H1 (cell line): ENCODE results near the gene IQCK. TPM values are rescaled to one million over a fixed set of nuclear protein-coding genes. Genes with fewer than 3 reads are reported as not detected.

Source experiments
- CTCF ChIA-PET: fragments of 300-600 bp; sonication (Branson Sonifier 250); formaldehyde crosslinking; loops from one replicate; lab custom pipeline; 2021; ENCODE audit not compliant: partially characterized antibody; lab: Charles Lee
- POLR2A ChIA-PET: fragments of 300-600 bp; sonication (Branson Sonifier 250); formaldehyde crosslinking; loops from one replicate; lab custom pipeline; 2021; ENCODE audit warnings: inconsistent platforms; ENCODE audit not compliant: partially characterized antibody; lab: Charles Lee
- DNase-seq, 2 experiments: peaks; one replicate each; pipeline versions ENCODE4 v3.0.0 to v3.0.0-alpha.2; 2010 to 2022; ENCODE audit warnings: low spot score in 2 of 2, low read depth in 1 of 2, mixed read lengths in 1 of 2
- FAIRE-seq: peaks from 2 replicates; lab custom pipeline; 2011; peaks lifted over from hg19 to GRCh38; lab: Jason Lieb, UNC
- H2AFZ ChIP-seq: 2 replicates; pipeline ENCODE4 v1.8.1; 2012; ENCODE audit warnings: low read length, inconsistent platforms
- H2AK5ac ChIP-seq: 2 replicates; pipeline ENCODE4 v1.6.1; 2013; ENCODE audit warnings: low read depth, low read length
- H2BK120ac ChIP-seq: replicated peaks from 2 replicates; pipeline ENCODE3; 2013; ENCODE audit warnings: low read depth, low read length, inconsistent platforms
- H2BK12ac ChIP-seq: 2 replicates; pipeline ENCODE4 v1.6.1; 2013; ENCODE audit warnings: low read depth, low read length
- H2BK15ac ChIP-seq: 2 replicates; pipeline ENCODE4 v1.6.1; 2013; ENCODE audit warnings: low read length
- H2BK20ac ChIP-seq: 2 replicates; pipeline ENCODE4 v1.6.1; 2013; ENCODE audit warnings: low read length
- H2BK5ac ChIP-seq: 2 replicates; pipeline ENCODE4 v1.6.1; 2013; ENCODE audit warnings: low read depth, low read length
- H3K14ac ChIP-seq: 2 replicates; pipeline ENCODE4 v1.6.1; 2013; ENCODE audit warnings: inconsistent platforms; ENCODE audit not compliant: insufficient read length
- H3K18ac ChIP-seq: 2 replicates; pipeline ENCODE4 v1.6.1; 2013; ENCODE audit warnings: low read length; ENCODE audit errors: extremely low read depth
- H3K23ac ChIP-seq: 2 replicates; pipeline ENCODE4 v1.6.1; 2013; ENCODE audit warnings: inconsistent platforms; ENCODE audit not compliant: insufficient read length
- H3K23me2 ChIP-seq: 2 replicates; pipeline ENCODE4 v1.6.1; 2013; ENCODE audit warnings: low read depth, low read length
- H3K27ac ChIP-seq: 2 replicates; pipeline ENCODE4 v1.6.1; 2011; ENCODE audit warnings: low read depth, low read length, inconsistent platforms
- H3K27me3 ChIP-seq, 4 experiments: replicated peaks in 1 of 4; 1 replicate in 1 of 4; 2 replicates in 3 of 4; pipeline versions ENCODE4 v1.6.1 to v1.8.1; 2011 to 2013; ENCODE audit warnings: low read length in 3 of 4, mild to moderate bottlenecking in 3 of 4, inconsistent platforms in 2 of 4, mixed read lengths in 2 of 4, moderate library complexity in 1 of 4; ENCODE audit not compliant: control insufficient read depth in 3 of 4, insufficient read depth in 3 of 4; ENCODE audit errors: extremely low read depth in 1 of 4
- H3K36me3 ChIP-seq, 4 experiments: 2 replicates each; pipeline versions ENCODE4 v1.6.1 to v1.8.1; 2011 to 2013; ENCODE audit warnings: mild to moderate bottlenecking in 4 of 4, low read length in 3 of 4, moderate library complexity in 2 of 4, control low read depth in 1 of 4, inconsistent platforms in 1 of 4; ENCODE audit not compliant: insufficient read depth in 4 of 4, control insufficient read depth in 2 of 4
- H3K4ac ChIP-seq: replicated peaks from 2 replicates; pipeline ENCODE3; 2013; ENCODE audit warnings: low read length, low read depth, mixed read lengths, inconsistent platforms; ENCODE audit not compliant: insufficient read length
- H3K4me1 ChIP-seq, 4 experiments: replicated peaks in 1 of 4; 1 replicate in 1 of 4; 2 replicates in 3 of 4; pipeline versions ENCODE4 v1.6.1 to v1.8.1; 2011 to 2013; ENCODE audit warnings: low read length in 3 of 4, inconsistent platforms in 2 of 4, mixed read lengths in 1 of 4; ENCODE audit not compliant: insufficient read depth in 4 of 4, control insufficient read depth in 3 of 4
- H3K4me2 ChIP-seq, 2 experiments: 2 replicates each; pipeline versions ENCODE4 v1.6.1 to v1.8.1; 2011 to 2013; ENCODE audit warnings: low read depth in 2 of 2, low read length in 2 of 2, control low read depth in 1 of 2, inconsistent platforms in 1 of 2, mild to moderate bottlenecking in 1 of 2; ENCODE audit not compliant: insufficient read depth in 1 of 2
- H3K4me3 ChIP-seq, 4 experiments: fragments of 200-600, 300-600 bp in 1 of 4; sonication (generic), shearing (Covaris generic), sonication (Bioruptor Twin) in 1 of 4; 2 replicates each; pipeline versions ENCODE4 v1.5.1 to v1.8.1; 2011 to 2016; ENCODE audit warnings: low read length in 4 of 4, low read depth in 3 of 4, control low read depth in 2 of 4, inconsistent platforms in 2 of 4, mild to moderate bottlenecking in 2 of 4, mixed read lengths in 1 of 4, moderate library complexity in 1 of 4; ENCODE audit not compliant: insufficient read depth in 2 of 4; ENCODE audit errors: extremely low read depth in 1 of 4
- H3K56ac ChIP-seq: replicated peaks from 2 replicates; pipeline ENCODE3; 2013; ENCODE audit warnings: low read depth, mild to moderate bottlenecking, mixed read lengths, low read length, inconsistent platforms; ENCODE audit not compliant: insufficient read length
- H3K79me1 ChIP-seq: 2 replicates; pipeline ENCODE4 v1.6.1; 2013; ENCODE audit warnings: low read depth, low read length, control low read depth
- H3K79me2 ChIP-seq, 2 experiments: 2 replicates each; pipeline versions ENCODE4 v1.6.1 to v1.8.1; 2012 to 2013; ENCODE audit warnings: low read length in 2 of 2, mild to moderate bottlenecking in 2 of 2, inconsistent platforms in 1 of 2; ENCODE audit not compliant: insufficient read depth in 2 of 2, control insufficient read depth in 1 of 2
- H3K9ac ChIP-seq, 4 experiments: replicated peaks in 1 of 4; 1 replicate in 1 of 4; 2 replicates in 3 of 4; pipeline versions ENCODE4 v1.6.1 to v1.8.1; 2011 to 2013; ENCODE audit warnings: low read depth in 3 of 4, low read length in 3 of 4, control low read depth in 2 of 4, mild to moderate bottlenecking in 2 of 4, moderate library complexity in 2 of 4, inconsistent platforms in 1 of 4; ENCODE audit errors: extremely low read depth in 1 of 4
- H3K9me3 ChIP-seq, 2 experiments: 2 replicates each; pipeline versions ENCODE4 v1.6.1 to v1.8.1; 2012 to 2013; ENCODE audit warnings: mild to moderate bottlenecking in 2 of 2, moderate library complexity in 2 of 2, control low read depth in 1 of 2, inconsistent platforms in 1 of 2, low read depth in 1 of 2, low read length in 1 of 2, mixed read lengths in 1 of 2; ENCODE audit not compliant: insufficient read depth in 2 of 2
- H4K20me1 ChIP-seq, 2 experiments: replicated peaks in 1 of 2; 2 replicates each; pipeline versions ENCODE3 to v1.8.1; 2011 to 2013; ENCODE audit warnings: inconsistent platforms in 2 of 2, low read length in 2 of 2, mild to moderate bottlenecking in 1 of 2; ENCODE audit not compliant: insufficient read depth in 2 of 2, control insufficient read depth in 1 of 2
- H4K5ac ChIP-seq: 2 replicates; pipeline ENCODE4 v1.6.1; 2013; ENCODE audit warnings: low read length, low read depth, mixed read lengths, inconsistent platforms; ENCODE audit not compliant: insufficient read length
- H4K8ac ChIP-seq: 2 replicates; pipeline ENCODE4 v1.8.0; 2013; ENCODE audit warnings: mild to moderate bottlenecking, moderate library complexity, low read length, inconsistent platforms; ENCODE audit not compliant: insufficient read depth; ENCODE audit errors: extremely low read depth
- H4K91ac ChIP-seq: replicated peaks from 2 replicates; pipeline ENCODE3; 2013; ENCODE audit warnings: low read length, mixed read lengths, inconsistent platforms; ENCODE audit not compliant: insufficient read length
- EZH2 ChIP-seq: fragments of 200-600 bp; sonication (generic); IDR thresholded peaks from 2 replicates; pipeline ENCODE4 v1.7.1; 2012; ENCODE audit warnings: low read depth, mild to moderate bottlenecking, moderate library complexity, low read length, inconsistent platforms; ENCODE audit not compliant: severe bottlenecking
- FOSL1 ChIP-seq: IDR thresholded peaks from 2 replicates; pipeline ENCODE4 v1.6.1; 2011; ENCODE audit warnings: mild to moderate bottlenecking, low read depth, low read length, moderate library complexity; ENCODE audit not compliant: insufficient read depth
- MAFK ChIP-seq: IDR thresholded peaks from 2 replicates; pipeline ENCODE4 v1.6.1; 2012; ENCODE audit warnings: low read depth, mild to moderate bottlenecking, improper control_type of control experiment, low read length
- POU5F1 ChIP-seq: IDR thresholded peaks from 2 replicates; pipeline ENCODE4 v1.6.1; 2011; ENCODE audit warnings: low read depth, mild to moderate bottlenecking, low read length, moderate library complexity
- SIX5 ChIP-seq: IDR thresholded peaks from 2 replicates; pipeline ENCODE4 v1.6.1; 2011; ENCODE audit warnings: mild to moderate bottlenecking, low read depth, low read length
- SP2 ChIP-seq: IDR thresholded peaks from 2 replicates; pipeline ENCODE4 v1.6.1; 2012; ENCODE audit warnings: mild to moderate bottlenecking, low read length, inconsistent platforms
- SUZ12 ChIP-seq: fragments of 200-600 bp; sonication (generic); IDR thresholded peaks from 2 replicates; pipeline ENCODE4 v1.6.1; 2012; ENCODE audit warnings: mild to moderate bottlenecking, inconsistent platforms, low read length, moderate library complexity, mixed read lengths
- TAF7 ChIP-seq: optimal IDR thresholded peaks from 2 replicates; pipeline ENCODE3; 2011; ENCODE audit warnings: low read depth, mild to moderate bottlenecking, inconsistent platforms, low read length, moderate library complexity, borderline replicate concordance
- TBP ChIP-seq: IDR thresholded peaks from 2 replicates; pipeline ENCODE4 v1.6.1; 2011; ENCODE audit warnings: low read depth, low read length, improper control_type of control experiment
- TCF12 ChIP-seq: IDR thresholded peaks from 2 replicates; pipeline ENCODE4 v1.6.1; 2011; ENCODE audit warnings: low read depth, mild to moderate bottlenecking, low read length
- WGBS, 2 experiments: shearing (Covaris generic) in 1 of 2; methylation state at CpG; one replicate each; pipeline versions ENCODE4 v1.1.6 to v1.1.7; 2013 to 2015; ENCODE audit warnings: low lambda C conversion rate in 2 of 2, mixed read lengths in 2 of 2, inconsistent platforms in 1 of 2, low coverage in 1 of 2, missing lambda C conversion rate in 1 of 2; ENCODE audit not compliant: insufficient replicate concordance in 2 of 2, insufficient coverage in 1 of 2, insufficient read length in 1 of 2; ENCODE audit errors: extremely low coverage in 1 of 2, missing lambda C conversion rate in 1 of 2; 5-methylcytosine and 5-hydroxymethylcytosine counted together
- polyA plus RNA-seq, 7 experiments: library from polyadenylated mRNA; depleted of rRNA in 3 of 7; stranded (reverse) in 5 of 7; unstranded in 2 of 7; fragments of >200 nt in 5 of 7; fragments of 200-250 nt in 2 of 7; gene quantifications; 1 replicate in 5 of 7; 2 replicates in 1 of 7; 4 replicates in 1 of 7; pipeline versions ENCODE4 v1.2.1 to v1.2.3, GENCODE V29; 2011 to 2013; ENCODE audit warnings: missing spikeins in 2 of 7, mixed read lengths in 2 of 7
- total RNA-seq: library from RNA; stranded (reverse); fragmentation: NEBNext Ultra II Directional; extraction: Animal tissue kit (Norgen Biotek cat#: 25700); gene quantifications from 2 replicates; pipeline ENCODE4 v1.2.1, GENCODE V29; 2021
- TF ChIP-seq, protein P1 (sequence below): IDR thresholded peaks from 2 replicates; pipeline ENCODE4 v1.6.1; 2011; ENCODE audit warnings: low read length, improper control_type of control experiment

Gene IQCK
- total and polyA plus RNA-seq, 2 of the 8 experiments (the other 6 are each of a cell fraction or from before 2014, with no cell fraction given) = 6.2 to 9.3 TPM

DNA sequence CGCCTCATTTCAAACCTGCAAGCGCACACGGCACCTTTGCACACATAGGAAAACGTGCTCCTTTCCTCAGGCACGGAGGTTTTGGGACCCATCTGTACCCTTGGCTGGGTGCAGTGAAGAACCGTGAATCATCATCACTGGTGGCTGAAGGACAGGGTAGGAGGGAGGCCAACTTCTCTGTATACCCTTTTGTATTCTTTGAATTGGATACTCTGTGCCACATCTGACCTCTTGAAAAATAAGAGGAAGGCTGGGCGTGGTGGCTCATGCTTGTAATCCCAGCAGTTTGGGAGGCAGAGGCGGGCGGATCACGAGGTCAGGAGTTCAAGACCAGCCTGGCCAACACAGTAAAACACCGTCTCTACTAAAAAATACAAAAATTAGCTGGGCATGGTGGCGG, 154.9 kb downstream of the IQCK start:
- POLR2A ChIA-PET = interaction anchor here (0.9 to 11.4 kb wide), 2 partner anchors 13 to 161 kb away, joined by 3 to 114 read pairs; no protein-coding TSS in a partner anchor
- Histone ChIP-seq H3K79me1 (peaks cover 31% of the 10 kb centered on the region), H3K18ac (no peak overlapping the region), H2BK12ac (no peak overlapping the region), H3K4me2 (no peak overlapping the region), H3K27me3 (no peaks in the 10 kb centered on the region), H3K4me1 (peaks cover 4 to 14% (median 7%) of the 10 kb centered on the region in 4 experiments), H3K14ac (no peak overlapping the region), H4K8ac (no peak overlapping the region), H3K36me3 (peaks cover 12 to 55% (median 25%) of the 10 kb centered on the region in 4 experiments), H3K23me2 (no peaks in the 10 kb centered on the region), H2BK120ac (no peak overlapping the region), H3K56ac (no peak overlapping the region), H2AFZ (no peak overlapping the region), H3K23ac (no peak overlapping the region), H3K4ac (no peak overlapping the region), H2AK5ac (no peak overlapping the region), H2BK20ac (no peak overlapping the region), H3K9ac (no peak overlapping the region), H4K91ac (no peak overlapping the region), H2BK5ac (no peak overlapping the region), H3K4me3 (no peak overlapping the region), H4K20me1 (peaks cover 19 to 39% of the 10 kb centered on the region in 2 experiments), H3K9me3 (no peaks in the 10 kb centered on the region; a peak in 1 of 4 replicates), H3K79me2 (peaks cover 23 to 96% of the 10 kb centered on the region in 2 experiments), H2BK15ac (no peak overlapping the region), H4K5ac (no peak overlapping the region), H3K27ac (no peak overlapping the region)
- 91% methylated on average over 12 of the region's 12 CpGs; no CpG with 5 or more reads in 1 of the 2 experiments for WGBS, 2 experiments
- CTCF ChIA-PET = interaction anchor here (1.3 to 2.1 kb wide), 2 partner anchors 10 to 12 kb away, joined by 4 to 9 read pairs; partner anchors contain the start of gene GPRC5B
- TF ChIP-seq, protein P1, sequence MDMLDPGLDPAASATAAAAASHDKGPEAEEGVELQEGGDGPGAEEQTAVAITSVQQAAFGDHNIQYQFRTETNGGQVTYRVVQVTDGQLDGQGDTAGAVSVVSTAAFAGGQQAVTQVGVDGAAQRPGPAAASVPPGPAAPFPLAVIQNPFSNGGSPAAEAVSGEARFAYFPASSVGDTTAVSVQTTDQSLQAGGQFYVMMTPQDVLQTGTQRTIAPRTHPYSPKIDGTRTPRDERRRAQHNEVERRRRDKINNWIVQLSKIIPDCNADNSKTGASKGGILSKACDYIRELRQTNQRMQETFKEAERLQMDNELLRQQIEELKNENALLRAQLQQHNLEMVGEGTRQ = no peak
- TF ChIP-seq SIX5 = no peak
- no peak for TF ChIP-seq TBP
- TF ChIP-seq TAF7 = no peak
- TF ChIP-seq FOSL1 = no peak
- no peak for TF ChIP-seq SP2
- no peak for TF ChIP-seq SUZ12
- TF ChIP-seq POU5F1 = no peak
- no peak for TF ChIP-seq MAFK
- no peak for TF ChIP-seq TCF12
- TF ChIP-seq EZH2 = no peak
- FAIRE-seq = no peak
- DNase-seq = no peak
